B cell (primary cell): ENCODE results near the gene ERCC2. TPM values are rescaled to one million over a fixed set of nuclear protein-coding genes. Genes with fewer than 3 reads are reported as not detected.

Experiments used
- ATAC-seq: fragments of 200-7000 bp; cut with Tn5 transposase; one replicate; pipeline ENCODE4 v1.10.0; 2021; ENCODE audit warnings: low read depth, mild to moderate bottlenecking, moderate number of reproducible peaks, moderate library complexity
- CTCF ChIA-PET: fragments of 350-600 bp; sonication (Branson Sonifier 250); formaldehyde crosslinking; loops from one replicate; lab custom pipeline; 2021; ENCODE audit warnings: antibody characterized with exemption, inconsistent platforms; lab: Charles Lee
- POLR2A ChIA-PET: fragments of 350-600 bp; sonication (Branson Sonifier 250); formaldehyde crosslinking; loops from one replicate; lab custom pipeline; 2021; ENCODE audit warnings: antibody characterized with exemption; lab: Charles Lee
- DNase-seq: peaks from one replicate; pipeline ENCODE4 v3.0.0; 2013
- H2AFZ ChIP-seq: 2 replicates; pipeline ENCODE4 v1.6.1; 2012; ENCODE audit warnings: mild to moderate bottlenecking, low read depth, low read length; ENCODE audit not compliant: insufficient read depth, poor library complexity, severe bottlenecking
- H3K27ac ChIP-seq, 2 donors: 1 replicate in 1 of 2; 2 replicates in 1 of 2; pipeline ENCODE4 v1.5.1; 2012 to 2013; ENCODE audit warnings: low read length in 2 of 2, mild to moderate bottlenecking in 2 of 2, moderate library complexity in 1 of 2
- H3K27me3 ChIP-seq, 4 experiments: fragments of 200-600 bp in 1 of 4; sonication (generic) in 1 of 4; replicated peaks in 1 of 4; 1 replicate in 2 of 4; 2 replicates in 2 of 4; pipeline versions ENCODE4 v1.6.1 to v1.7.0; 2013 to 2016; ENCODE audit warnings: low read length in 3 of 4, mild to moderate bottlenecking in 2 of 4, mixed read lengths in 1 of 4, moderate library complexity in 1 of 4; ENCODE audit not compliant: insufficient read depth in 4 of 4, control insufficient read depth in 3 of 4; ENCODE audit errors: control extremely low read depth in 1 of 4
- H3K36me3 ChIP-seq, 2 experiments: replicated peaks in 1 of 2; 1 replicate in 1 of 2; 2 replicates in 1 of 2; pipeline versions ENCODE4 v1.6.1 to v1.7.1; 2013; ENCODE audit warnings: low read length in 1 of 2; ENCODE audit not compliant: insufficient read depth in 2 of 2, control insufficient read depth in 1 of 2; ENCODE audit errors: control extremely low read depth in 1 of 2, extremely low read depth in 1 of 2
- H3K4me1 ChIP-seq, 2 donors: fragments of 200-600 bp in 1 of 2; sonication (generic) in 1 of 2; 1 replicate in 1 of 2; 2 replicates in 1 of 2; pipeline versions ENCODE4 v1.5.1 to v1.6.1; 2013 to 2017; ENCODE audit warnings: low read length in 2 of 2; ENCODE audit not compliant: control insufficient read depth in 2 of 2, insufficient read depth in 2 of 2
- H3K4me2 ChIP-seq: replicated peaks from 2 replicates; pipeline ENCODE3; 2012; ENCODE audit warnings: mild to moderate bottlenecking, low read depth, low read length; ENCODE audit not compliant: poor library complexity, severe bottlenecking
- H3K4me3 ChIP-seq, 5 experiments: fragments of 200-600 bp in 1 of 5; sonication (generic) in 1 of 5; 1 replicate in 3 of 5; 2 replicates in 2 of 5; pipeline versions ENCODE4 v1.5.1 to v1.7.0; 2011 to 2016; ENCODE audit warnings: low read length in 4 of 5, mild to moderate bottlenecking in 4 of 5, low read depth in 2 of 5, control low read depth in 1 of 5, moderate library complexity in 1 of 5; ENCODE audit not compliant: insufficient read depth in 1 of 5; ENCODE audit errors: control extremely low read depth in 1 of 5, extremely low read depth in 1 of 5
- H3K79me2 ChIP-seq: fragments of 200-600 bp; sonication (generic); one replicate; pipeline ENCODE4 v1.6.0; 2016; ENCODE audit warnings: low read length; ENCODE audit not compliant: control insufficient read depth, insufficient read depth
- H3K9ac ChIP-seq: fragments of 200-600 bp; sonication (generic); 2 replicates; pipeline ENCODE4 v1.6.1; 2017; ENCODE audit warnings: mild to moderate bottlenecking, low read length, moderate library complexity
- H3K9me3 ChIP-seq, 3 donors: one replicate each; pipeline versions ENCODE4 v1.6.1 to v1.7.1; 2013; ENCODE audit warnings: low read length in 2 of 3; ENCODE audit not compliant: control insufficient read depth in 2 of 3, insufficient read depth in 1 of 3; ENCODE audit errors: control extremely low read depth in 1 of 3
- H4K20me1 ChIP-seq: 2 replicates; pipeline ENCODE4 v1.6.0; 2012; ENCODE audit warnings: mild to moderate bottlenecking, low read length; ENCODE audit not compliant: insufficient read depth, control insufficient read depth, poor library complexity, severe bottlenecking
- H3K27ac Mint-ChIP-seq: one replicate; pipeline ENCODE4 v1.8.0; 2021; ENCODE audit warnings: mixed read lengths
- H3K27me3 Mint-ChIP-seq: one replicate; pipeline ENCODE4 v1.8.0; 2021; ENCODE audit warnings: mixed read lengths
- H3K4me1 Mint-ChIP-seq: one replicate; pipeline ENCODE4 v1.8.0; 2021; ENCODE audit warnings: mixed read lengths
- H3K4me3 Mint-ChIP-seq: one replicate; pipeline ENCODE4 v1.8.0; 2021; ENCODE audit warnings: mixed read lengths
- H3K9me3 Mint-ChIP-seq: one replicate; pipeline ENCODE4 v1.8.0; 2022; ENCODE audit warnings: mixed read lengths; ENCODE audit not compliant: insufficient read depth
- EZH2 ChIP-seq: IDR thresholded peaks from 2 replicates; pipeline ENCODE4 v1.6.1; 2012; ENCODE audit warnings: borderline replicate concordance, low read depth, mild to moderate bottlenecking, moderate library complexity, low read length; ENCODE audit not compliant: insufficient read depth, poor library complexity, severe bottlenecking
- WGBS: methylation state at CpG from one replicate; pipeline ENCODE4 v1.1.5; 2013; ENCODE audit warnings: missing lambda C conversion rate; ENCODE audit not compliant: insufficient coverage; 5-methylcytosine and 5-hydroxymethylcytosine counted together
- intact Hi-C: fragments of 100-400 bp; cut with micrococcal nuclease; formaldehyde crosslinking; loops from one replicate; pipeline ENCODE4 v1.10.0; 2022
- polyA plus RNA-seq: library from polyadenylated mRNA; depleted of rRNA; stranded (reverse); fragments of >200 nt; gene quantifications from 2 replicates; pipeline ENCODE4 v1.2.3, GENCODE V29; 2012
- total RNA-seq, 2 donors: library from RNA; stranded (reverse); fragments of 120-200 nt in 1 of 2; gene quantifications; 1 replicate in 1 of 2; 2 replicates in 1 of 2; pipeline versions ENCODE4 v1.2.3 to v1.2.4, GENCODE V29; 2013 to 2022
- TF ChIP-seq, protein P1 (sequence below): fragments of 200-600 bp; IDR thresholded peaks from one replicate; pipeline ENCODE4 v1.8.0; 2022; ENCODE audit warnings: antibody characterized with exemption, mild to moderate bottlenecking

Gene ERCC2
- total and polyA plus RNA-seq, 2 donors (not counting 1 experiment from before 2014, with no cell fraction given) = 20.8 to 26.5 TPM

GRCh38 chr19:45352914-45353796 lies 17.2 kb downstream of the ERCC2 start:
- no peak overlapping the region for H3K4me2 ChIP-seq
- no peak overlapping the region for H3K4me3 ChIP-seq
- Mint-ChIP-seq H3K9me3 (no peaks in the 10 kb centered on the region), H3K27me3 (no peaks in the 10 kb centered on the region), H3K4me1 (no peaks in the 10 kb centered on the region), H3K27ac (no peak overlapping the region), H3K4me3 (no peak overlapping the region)
- H3K27me3 ChIP-seq = no peaks in the 10 kb centered on the region
- ATAC-seq = no peak
- no peaks in the 10 kb centered on the region for H3K9me3 ChIP-seq
- no peaks in the 10 kb centered on the region for H4K20me1 ChIP-seq
- H3K27ac ChIP-seq = no peak overlapping the region
- ChIA-PET POLR2A (no interaction called here), CTCF (no interaction called here)
- TF ChIP-seq EZH2 = no peak
- TF ChIP-seq, protein P1, sequence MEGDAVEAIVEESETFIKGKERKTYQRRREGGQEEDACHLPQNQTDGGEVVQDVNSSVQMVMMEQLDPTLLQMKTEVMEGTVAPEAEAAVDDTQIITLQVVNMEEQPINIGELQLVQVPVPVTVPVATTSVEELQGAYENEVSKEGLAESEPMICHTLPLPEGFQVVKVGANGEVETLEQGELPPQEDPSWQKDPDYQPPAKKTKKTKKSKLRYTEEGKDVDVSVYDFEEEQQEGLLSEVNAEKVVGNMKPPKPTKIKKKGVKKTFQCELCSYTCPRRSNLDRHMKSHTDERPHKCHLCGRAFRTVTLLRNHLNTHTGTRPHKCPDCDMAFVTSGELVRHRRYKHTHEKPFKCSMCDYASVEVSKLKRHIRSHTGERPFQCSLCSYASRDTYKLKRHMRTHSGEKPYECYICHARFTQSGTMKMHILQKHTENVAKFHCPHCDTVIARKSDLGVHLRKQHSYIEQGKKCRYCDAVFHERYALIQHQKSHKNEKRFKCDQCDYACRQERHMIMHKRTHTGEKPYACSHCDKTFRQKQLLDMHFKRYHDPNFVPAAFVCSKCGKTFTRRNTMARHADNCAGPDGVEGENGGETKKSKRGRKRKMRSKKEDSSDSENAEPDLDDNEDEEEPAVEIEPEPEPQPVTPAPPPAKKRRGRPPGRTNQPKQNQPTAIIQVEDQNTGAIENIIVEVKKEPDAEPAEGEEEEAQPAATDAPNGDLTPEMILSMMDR = no peak
- H3K9ac ChIP-seq = no peak overlapping the region
- DNase-seq = no peak
- WGBS = 97% methylated on average over 17 of the region's 20 CpGs
- peaks cover 1 to 5% of the 10 kb centered on the region in 2 experiments for H3K36me3 ChIP-seq
- no peak overlapping the region for H2AFZ ChIP-seq
- intact Hi-C loops = no loop called here
- H3K4me1 ChIP-seq = no peaks in the 10 kb centered on the region
- no peaks in the 10 kb centered on the region for H3K79me2 ChIP-seq

DNA sequence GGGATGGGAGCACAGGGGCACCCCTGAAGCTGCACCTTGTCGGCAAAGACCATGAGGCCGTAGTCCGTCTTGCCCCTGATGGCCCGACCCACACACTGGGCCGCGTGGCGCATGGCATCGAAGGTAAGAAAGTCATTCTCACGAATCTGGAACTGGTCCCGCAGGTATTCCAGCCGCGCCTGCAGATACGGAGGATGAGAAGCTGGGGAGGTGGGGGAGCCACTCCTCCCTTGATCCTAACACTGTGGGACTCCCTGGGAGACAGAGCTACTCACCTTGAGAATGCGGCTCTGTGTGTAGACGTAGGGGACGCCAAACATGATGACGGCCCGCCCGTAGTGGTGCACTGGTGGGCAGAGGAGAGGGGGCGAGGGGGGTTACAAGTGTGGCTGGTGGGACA lies 17.9 kb downstream of the ERCC2 start:
- Histone ChIP-seq H3K9ac (no peak overlapping the region), H3K9me3 (no peaks in the 10 kb centered on the region), H3K4me1 (no peaks in the 10 kb centered on the region), H3K79me2 (no peaks in the 10 kb centered on the region), H4K20me1 (no peaks in the 10 kb centered on the region), H3K27ac (no peak overlapping the region), H2AFZ (no peak overlapping the region), H3K36me3 (peaks cover 1 to 5% of the 10 kb centered on the region in 2 experiments), H3K27me3 (no peaks in the 10 kb centered on the region), H3K4me3 (no peak overlapping the region), H3K4me2 (no peak overlapping the region)
- intact Hi-C loops = no loop called here
- H3K9me3 Mint-ChIP-seq = no peaks in the 10 kb centered on the region
- TF ChIP-seq, protein P1 = no peak
- no peak for TF ChIP-seq EZH2
- H3K27ac Mint-ChIP-seq = no peak overlapping the region
- no peaks in the 10 kb centered on the region for H3K4me1 Mint-ChIP-seq
- DNase-seq = no peak
- H3K27me3 Mint-ChIP-seq = no peaks in the 10 kb centered on the region
- 95% methylated on average over 18 of the region's 20 CpGs for whole genome bisulfite sequencing
- CTCF ChIA-PET = no interaction called here
- H3K4me3 Mint-ChIP-seq = no peak overlapping the region
- POLR2A ChIA-PET = no interaction called here
- no peak for ATAC-seq
